Osteocyte (in vitro differentiated cells): ENCODE measurements around the gene SH2D5. TPM values are rescaled to one million over a fixed set of nuclear protein-coding genes. Genes with fewer than 3 reads are reported as not detected.

Experiments used
- DNase-seq: peaks from one replicate; pipeline ENCODE4 v3.0.0; 2021; ENCODE audit warnings: mixed read lengths; ENCODE audit not compliant: unreplicated experiment; ENCODE audit errors: extremely low spot score
- H3K27ac Mint-ChIP-seq: one replicate; pipeline ENCODE4 v1.8.0; 2021; ENCODE audit warnings: mild to moderate bottlenecking, mixed read lengths; ENCODE audit not compliant: unreplicated experiment
- H3K27me3 Mint-ChIP-seq: one replicate; pipeline ENCODE4 v1.8.0; 2021; ENCODE audit warnings: mixed read lengths; ENCODE audit not compliant: unreplicated experiment
- H3K36me3 Mint-ChIP-seq: one replicate; pipeline ENCODE4 v1.8.0; 2021; ENCODE audit warnings: mixed read lengths; ENCODE audit not compliant: unreplicated experiment
- H3K4me1 Mint-ChIP-seq: one replicate; pipeline ENCODE4 v1.8.0; 2021; ENCODE audit warnings: mixed read lengths; ENCODE audit not compliant: unreplicated experiment
- H3K4me3 Mint-ChIP-seq: one replicate; pipeline ENCODE4 v1.8.0; 2021; ENCODE audit warnings: mild to moderate bottlenecking, moderate library complexity, mixed read lengths; ENCODE audit not compliant: unreplicated experiment
- H3K9me3 Mint-ChIP-seq: one replicate; pipeline ENCODE4 v1.8.0; 2021; ENCODE audit warnings: mixed read lengths; ENCODE audit not compliant: unreplicated experiment
- CTCF ChIP-seq: fragments of 200-600 bp; sonication (generic); IDR thresholded peaks from 2 replicates; pipeline ENCODE4 v1.5.0; 2021; ENCODE audit warnings: antibody characterized with exemption, mild to moderate bottlenecking, moderate library complexity
- total RNA-seq: library from RNA; stranded (reverse); gene quantifications from 2 replicates; pipeline ENCODE4 v1.2.1, GENCODE V29; 2021

SH2D5 gene
- total RNA-seq, 1 donor from 2014 or later, result 0.46 TPM

GRCh38 chr1:20763417-20763816 lies 30.9 kb upstream of the SH2D5 start:
- H3K4me3 Mint-ChIP-seq, result no peak overlapping the region
- H3K27me3 Mint-ChIP-seq, result no peaks in the 10 kb centered on the region
- DNase-seq, result no peak
- no peak overlapping the region for H3K27ac Mint-ChIP-seq
- no peak for TF ChIP-seq CTCF
- no peaks in the 10 kb centered on the region for H3K9me3 Mint-ChIP-seq
- peaks cover 53% of the 10 kb centered on the region for H3K36me3 Mint-ChIP-seq
- H3K4me1 Mint-ChIP-seq, result no peaks in the 10 kb centered on the region

GRCh38 chr1:20760322-20760721 lies 27.8 kb upstream of the SH2D5 start:
- H3K9me3 Mint-ChIP-seq, result no peaks in the 10 kb centered on the region

GRCh38 chr1:20753589-20753988 lies 21.1 kb upstream of the SH2D5 start:
- no peak overlapping the region for H3K4me3 Mint-ChIP-seq
- H3K36me3 Mint-ChIP-seq, result peaks cover 48% of the 10 kb centered on the region
- H3K27ac Mint-ChIP-seq, result no peak overlapping the region
- H3K4me1 Mint-ChIP-seq, result no peaks in the 10 kb centered on the region
- DNase-seq, result no peak
- H3K27me3 Mint-ChIP-seq, result no peaks in the 10 kb centered on the region
- TF ChIP-seq CTCF, result no peak
- H3K9me3 Mint-ChIP-seq, result no peaks in the 10 kb centered on the region

More at GRCh38 chr1:20760322-20760721, 27.8 kb upstream of the SH2D5 start:
- no peak for TF ChIP-seq CTCF
- Mint-ChIP-seq H3K27ac (no peak overlapping the region), H3K36me3 (peaks cover 61% of the 10 kb centered on the region), H3K27me3 (no peaks in the 10 kb centered on the region), H3K4me1 (no peaks in the 10 kb centered on the region), H3K4me3 (no peak overlapping the region)
- DNase-seq, result no peak

- Mint-ChIP-seq H3K36me3 (peaks cover 48% of the 10 kb centered on the region), H3K9me3 (no peaks in the 10 kb centered on the region), H3K27ac (no peak overlapping the region), H3K4me1 (no peaks in the 10 kb centered on the region), H3K4me3 (no peak overlapping the region), H3K27me3 (no peaks in the 10 kb centered on the region)
- no peak for DNase-seq
- TF ChIP-seq CTCF, result no peak
Measured at GRCh38 chr1:20751462-20751990, 19.0 kb upstream of the SH2D5 start.

- H3K27ac Mint-ChIP-seq, result peak overlapping the region; percentile 66
- no peak overlapping the region for H3K4me3 Mint-ChIP-seq
- no peaks in the 10 kb centered on the region for H3K9me3 Mint-ChIP-seq
Measured at GRCh38 chr1:20742671-20743070, 10.2 kb upstream of the SH2D5 start.

More at GRCh38 chr1:20742671-20743070, 10.2 kb upstream of the SH2D5 start:
- DNase-seq, result no peak
- no peak for TF ChIP-seq CTCF
- H3K36me3 Mint-ChIP-seq, result peaks cover 55% of the 10 kb centered on the region
- H3K27me3 Mint-ChIP-seq, result no peaks in the 10 kb centered on the region
- peaks cover 13% of the 10 kb centered on the region for H3K4me1 Mint-ChIP-seq
